Neuron (in vitro differentiated cells): ENCODE data around the gene WDR35.

Experiments used
- H2AFZ ChIP-seq: one replicate; pipeline ENCODE4 v1.6.1; 2013; ENCODE audit warnings: low read depth, mild to moderate bottlenecking, inconsistent platforms, low read length, moderate library complexity
- H3K27me3 ChIP-seq: one replicate; pipeline ENCODE4 v1.6.1; 2013; ENCODE audit warnings: low read length; ENCODE audit not compliant: insufficient read depth
- H3K36me3 ChIP-seq: one replicate; pipeline ENCODE4 v1.6.1; 2013; ENCODE audit warnings: low read length; ENCODE audit not compliant: insufficient read depth
- H3K4me1 ChIP-seq: one replicate; pipeline ENCODE4 v1.6.1; 2013; ENCODE audit warnings: low read length; ENCODE audit not compliant: insufficient read depth
- H3K4me3 ChIP-seq: 2 replicates; pipeline ENCODE4 v1.5.1; 2013; ENCODE audit warnings: mild to moderate bottlenecking, low read length, moderate library complexity
- H3K9me3 ChIP-seq: one replicate; pipeline ENCODE4 v1.6.1; 2013; ENCODE audit warnings: low read length

WDR35 gene

GRCh38 chr2:19864381-19864780 is 125.5 kb downstream of the WDR35 start:
- Histone ChIP-seq H3K4me1 (no peaks in the 10 kb centered on the region), H3K36me3 (no peaks in the 10 kb centered on the region), H2AFZ (no peak overlapping the region), H3K27me3 (peaks cover 27% of the 10 kb centered on the region), H3K4me3 (no peak overlapping the region), H3K9me3 (no peaks in the 10 kb centered on the region)

- Histone ChIP-seq H3K27me3 (peaks cover 25% of the 10 kb centered on the region), H3K4me1 (no peaks in the 10 kb centered on the region), H3K9me3 (no peaks in the 10 kb centered on the region), H2AFZ (no peak overlapping the region), H3K36me3 (no peaks in the 10 kb centered on the region), H3K4me3 (no peak overlapping the region)
Measured at GRCh38 chr2:19863303-19864041, 126.4 kb downstream of the WDR35 start.

- Histone ChIP-seq H3K4me1 (no peaks in the 10 kb centered on the region), H3K4me3 (no peak overlapping the region), H3K36me3 (no peaks in the 10 kb centered on the region), H2AFZ (no peak overlapping the region), H3K27me3 (peaks cover 30% of the 10 kb centered on the region), H3K9me3 (no peaks in the 10 kb centered on the region)
Measured at GRCh38 chr2:19861813-19862212, 128.1 kb downstream of the WDR35 start.
